DMS153 treated with DMSO at 0.1 percent for 48 hours (cell line): Measurements from ENCODE around the gene MS4A2.
"Not testable (repeated sequence)": the region's sequence is repeated elsewhere in the genome, so short reads cannot be mapped to it uniquely, and the experiment has no call there.

ENCODE experiments used
- DNase-seq: peaks from one replicate; lab custom pipeline; 2025; ENCODE audit not compliant: unreplicated experiment; lab: John Stamatoyannopoulos, UW

The MS4A2 gene

GRCh38 chr11:60100516-60100915 lies 12.1 kb downstream of the MS4A2 start:
- no peak for DNase-seq

GRCh38 chr11:60101368-60101767 lies 12.9 kb downstream of the MS4A2 start:
- not testable (repeated sequence) for DNase-seq

- DNase-seq, result peak; percentile 51
Measured at GRCh38 chr11:60104471-60105115, 16.1 kb downstream of the MS4A2 start.

- not testable (repeated sequence) for DNase-seq
Measured at GRCh38 chr11:60108631-60109030, 20.2 kb downstream of the MS4A2 start.

GRCh38 chr11:60111793-60112192 lies 23.3 kb downstream of the MS4A2 start:
- no peak for DNase-seq

GRCh38 chr11:60116996-60117790 lies 28.7 kb downstream of the MS4A2 start:
- no peak for DNase-seq

GRCh38 chr11:60118338-60118737 lies 29.9 kb downstream of the MS4A2 start:
- no peak for DNase-seq

- DNase-seq, result no peak
Measured at GRCh38 chr11:60119710-60120109, 31.2 kb downstream of the MS4A2 start.

- no peak for DNase-seq
Measured at GRCh38 chr11:60121264-60121663, 32.8 kb downstream of the MS4A2 start.

GRCh38 chr11:60122414-60123036 lies 34.1 kb downstream of the MS4A2 start:
- no peak for DNase-seq

GRCh38 chr11:60124802-60125432 lies 36.5 kb downstream of the MS4A2 start:
- DNase-seq, result no peak

- DNase-seq, result no peak
Measured at GRCh38 chr11:60125956-60126585, 37.6 kb downstream of the MS4A2 start.

- no peak for DNase-seq
Measured at GRCh38 chr11:60127311-60127811, 38.9 kb downstream of the MS4A2 start.

- DNase-seq, result no peak
Measured at GRCh38 chr11:60128376-60128775, 39.9 kb downstream of the MS4A2 start.

GRCh38 chr11:60128866-60129265 lies 40.4 kb downstream of the MS4A2 start:
- not testable (repeated sequence) for DNase-seq

GRCh38 chr11:60129853-60130252 lies 41.4 kb downstream of the MS4A2 start:
- no peak for DNase-seq

- DNase-seq, result peak; percentile 65
Measured at GRCh38 chr11:60130496-60130895, 42.0 kb downstream of the MS4A2 start.

- no peak for DNase-seq
Measured at GRCh38 chr11:60131912-60132311, 43.4 kb downstream of the MS4A2 start.

GRCh38 chr11:60133917-60134316 lies 45.5 kb downstream of the MS4A2 start:
- DNase-seq, result no peak

- no peak for DNase-seq
Measured at GRCh38 chr11:60143768-60144167, 55.3 kb downstream of the MS4A2 start.

- no peak for DNase-seq
Measured at GRCh38 chr11:60145677-60146076, 57.2 kb downstream of the MS4A2 start.
